DMS53 (cell line): ENCODE data around the gene MAMSTR.

ENCODE experiments used
- DNase-seq: peaks from one replicate; lab custom pipeline; 2025; lab: John Stamatoyannopoulos, UW

The MAMSTR gene

GRCh38 chr19:48746110-48746509 is 26.6 kb upstream of the MAMSTR start:
- no peak for DNase-seq

GRCh38 chr19:48745208-48745995 is 25.9 kb upstream of the MAMSTR start:
- DNase-seq = peak; percentile 91

- no peak for DNase-seq
Measured at GRCh38 chr19:48742096-48742495, 22.6 kb upstream of the MAMSTR start.

DNA sequence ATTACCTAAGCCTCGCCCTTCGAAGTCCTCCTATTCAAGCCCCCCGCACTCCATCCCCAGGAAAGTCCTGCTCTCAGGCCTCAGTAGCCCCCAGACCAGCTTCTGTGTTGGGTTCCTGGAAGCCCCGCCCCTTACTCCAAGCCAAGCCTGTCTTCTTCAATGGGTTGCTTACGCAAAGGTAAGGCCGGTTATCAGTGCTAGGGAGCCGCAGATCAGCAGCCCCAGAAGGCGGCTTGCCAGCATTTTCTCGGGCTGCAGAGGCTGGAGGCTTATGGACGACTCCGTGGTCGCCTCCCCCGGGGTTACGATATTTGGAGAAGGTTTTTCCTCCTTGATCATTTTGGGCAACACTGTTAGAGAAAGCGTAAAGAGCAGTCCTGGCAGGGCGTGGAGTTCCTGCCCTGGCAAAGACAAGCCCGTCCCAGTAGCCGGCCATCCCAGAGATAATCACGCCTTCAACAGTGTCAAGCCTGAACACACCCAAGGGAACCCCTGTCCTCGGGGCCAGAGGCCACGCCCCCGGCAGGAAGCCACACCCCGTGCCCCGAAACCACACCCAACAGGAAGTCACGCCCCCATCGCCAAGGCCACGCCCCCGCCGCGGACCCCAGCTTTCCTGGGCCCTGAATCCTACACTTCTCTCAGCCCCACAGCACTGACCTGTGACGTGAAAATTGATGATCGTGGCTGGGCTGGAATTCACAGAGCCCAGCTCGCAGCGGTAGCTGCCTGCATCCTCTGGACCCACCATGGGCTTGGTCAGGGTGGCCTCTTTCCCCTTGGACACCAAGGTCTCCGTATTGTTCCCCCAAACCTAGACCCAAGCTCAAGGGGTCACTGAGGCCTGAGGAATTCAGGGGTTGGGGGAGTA is 21.8 kb upstream of the MAMSTR start:
- peak; percentile 25 for DNase-seq

DNA sequence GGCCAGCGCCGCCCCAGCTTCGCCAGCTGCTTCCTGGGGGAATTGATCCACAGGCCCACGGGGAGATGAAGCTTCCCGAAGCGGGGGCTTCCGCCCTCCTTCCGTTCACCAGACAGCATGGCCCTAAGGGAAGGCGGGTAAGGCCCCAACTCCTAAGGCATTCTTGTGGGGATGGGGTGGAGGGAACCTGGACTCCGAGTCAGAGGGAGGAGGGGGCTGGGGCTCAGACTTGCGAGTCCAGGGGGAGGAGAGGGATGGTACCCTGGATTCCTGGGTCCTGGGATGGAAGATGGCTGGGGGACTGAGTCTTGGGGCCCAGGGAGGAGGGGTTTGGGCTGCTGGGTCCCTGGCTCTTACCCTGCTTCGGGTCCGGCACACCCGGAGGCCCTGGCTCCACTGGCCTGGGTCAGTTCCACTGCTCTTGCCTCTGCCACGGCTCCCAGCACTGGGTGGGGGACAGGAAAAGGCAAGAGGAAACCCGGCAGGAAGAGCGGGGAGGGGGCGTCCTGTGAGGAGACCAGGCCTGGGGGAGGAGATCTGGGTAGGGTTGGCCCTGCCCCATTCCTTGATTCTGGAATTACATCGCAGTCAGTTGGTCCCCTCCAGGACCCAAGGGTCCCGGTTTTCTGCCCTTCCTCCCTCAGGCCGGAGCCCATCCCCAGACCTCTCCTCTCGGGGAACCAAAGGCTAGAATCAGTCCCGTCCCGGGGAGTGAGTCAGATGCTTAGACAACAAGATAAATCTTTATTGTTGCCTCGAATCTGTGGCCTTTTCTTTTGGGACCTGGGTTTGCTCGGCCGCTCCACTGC is 20.8 kb upstream of the MAMSTR start, which contains the start of gene RASIP1:
Gene RASIP1 (minus strand): TSS at position 447 of the 809 bp plus-strand sequence. CDS start 328 bp downstream, at position 119.
- no peak for DNase-seq

DNA sequence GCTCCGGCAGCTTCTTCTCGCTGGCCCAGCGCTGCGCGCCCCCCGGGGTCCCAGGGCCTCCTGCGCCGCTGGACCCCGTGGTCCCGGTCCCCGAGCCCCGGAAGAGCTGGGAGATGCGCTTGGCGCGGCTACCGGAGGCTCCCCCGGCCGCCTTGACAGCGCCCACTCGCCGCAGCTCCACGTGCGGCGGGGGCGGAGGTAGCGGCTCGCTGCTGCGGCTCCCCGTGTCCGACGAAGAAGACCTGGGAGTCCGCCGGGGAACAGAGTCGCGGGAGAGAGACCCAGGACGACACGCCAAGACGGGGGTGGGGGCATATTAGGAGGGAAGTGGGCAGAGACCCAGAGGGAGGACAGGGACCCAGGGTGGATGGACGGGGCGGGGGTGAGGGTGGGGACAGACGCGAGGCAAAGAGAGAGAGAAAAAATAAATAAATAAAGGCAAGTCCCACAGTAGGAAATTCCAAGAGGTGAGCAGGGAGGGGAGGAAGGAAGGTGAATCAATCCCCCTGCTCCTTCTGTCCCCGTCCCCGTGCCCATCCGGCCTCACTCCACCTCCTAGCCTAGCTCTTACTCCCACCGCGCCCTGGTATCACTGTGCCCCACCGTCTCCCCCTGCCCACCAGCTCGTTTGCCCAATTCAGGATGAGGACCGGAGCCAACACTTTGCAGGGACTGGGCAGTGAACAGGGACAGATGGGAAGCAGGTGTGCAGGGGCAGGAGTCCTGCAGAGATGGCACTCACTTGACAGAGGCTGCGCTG is 20.1 kb upstream of the MAMSTR start:
- peak; percentile 66 for DNase-seq

GRCh38 chr19:48738557-48739403 is 19.3 kb upstream of the MAMSTR start:
- peak; percentile 98 for DNase-seq

GRCh38 chr19:48737360-48737998 is 18.0 kb upstream of the MAMSTR start:
- DNase-seq = peak; percentile 41

DNA sequence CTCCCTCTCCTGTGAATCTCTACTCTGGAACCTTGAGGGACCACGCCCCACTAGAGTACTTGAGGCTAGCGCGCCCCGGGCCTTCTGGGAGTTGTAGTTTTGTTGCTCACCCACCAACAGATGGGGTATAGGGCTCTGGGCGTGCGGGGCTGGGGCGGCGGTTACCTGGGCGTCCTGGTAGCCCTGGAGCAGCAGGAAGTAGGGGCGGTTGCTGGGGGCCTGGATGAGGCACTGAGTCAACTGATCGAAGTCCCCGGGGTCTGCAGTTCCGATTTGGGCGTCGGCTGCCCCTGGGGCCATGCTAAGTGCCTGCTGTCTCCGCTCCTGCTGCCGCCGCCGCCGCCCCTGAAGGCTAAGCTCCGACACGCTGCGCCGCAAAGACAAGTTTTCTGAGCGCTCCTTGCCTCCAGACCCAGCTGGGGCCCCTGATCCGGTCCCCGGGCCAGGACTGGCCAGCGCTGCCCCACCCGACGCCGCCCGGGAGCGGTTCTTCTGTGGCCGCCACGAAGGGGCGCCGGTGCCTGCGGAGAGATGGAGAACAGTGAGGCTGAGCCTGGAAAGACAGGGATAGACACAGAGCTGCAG is 15.6 kb upstream of the MAMSTR start:
- DNase-seq = peak; percentile 91

DNA sequence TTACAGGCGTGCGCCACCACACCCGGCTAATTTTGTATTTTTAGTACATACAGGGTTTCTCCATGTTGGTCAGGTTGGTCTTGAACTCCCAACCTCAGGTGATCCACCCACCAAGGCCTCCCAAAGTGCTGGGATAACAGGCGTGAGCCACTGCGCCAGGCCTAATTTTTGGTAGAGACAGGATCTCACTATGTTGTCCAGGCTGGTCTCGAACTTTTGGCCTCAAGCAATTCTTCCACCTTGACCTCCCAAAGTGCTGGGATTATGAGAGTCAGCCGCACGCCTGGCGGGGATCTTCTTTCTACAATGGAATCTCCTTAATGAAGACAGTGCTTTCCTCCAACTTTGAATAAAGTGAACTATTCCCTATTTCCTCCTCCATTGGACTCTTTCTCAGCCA is 15.1 kb upstream of the MAMSTR start:
- DNase-seq = no peak

- DNase-seq = no peak
Measured at GRCh38 chr19:48731452-48731851, 11.9 kb upstream of the MAMSTR start.

DNA sequence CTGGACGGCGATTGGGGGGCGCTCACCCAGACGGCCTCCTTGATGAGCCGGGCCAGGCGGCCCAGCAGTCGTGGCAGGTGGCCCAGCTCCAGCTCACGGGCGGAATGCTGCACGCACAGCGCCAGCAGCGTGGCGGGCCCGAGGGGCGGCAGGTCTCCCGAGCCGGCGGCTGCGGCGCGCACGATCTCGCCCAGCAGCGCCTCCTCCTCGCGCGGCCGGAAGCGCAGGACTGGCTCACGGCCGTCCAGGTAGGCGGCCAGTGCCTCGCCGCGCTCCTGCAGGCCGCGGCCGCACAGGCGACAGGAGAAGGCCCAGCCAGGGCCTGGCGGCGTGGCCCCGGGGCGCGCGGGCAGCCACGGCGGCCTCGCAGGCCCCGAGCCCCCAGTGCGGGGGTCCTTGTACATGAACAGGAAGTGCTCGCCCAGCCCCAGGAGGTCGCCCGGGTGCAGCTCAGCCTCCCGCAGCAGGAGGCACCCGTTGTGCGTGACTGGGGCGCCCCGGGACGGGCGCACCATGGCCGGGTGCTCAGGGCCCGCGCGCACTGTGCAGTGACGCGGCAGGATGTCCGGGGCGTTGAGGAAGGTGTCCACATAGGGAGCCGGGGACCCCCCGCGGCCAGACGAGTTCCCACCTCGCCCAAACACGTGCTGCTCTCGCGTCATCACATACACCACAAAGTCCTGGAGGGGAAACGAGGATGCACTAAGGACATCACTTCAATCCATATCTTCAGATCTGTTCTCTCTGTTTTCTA is 9.6 kb upstream of the MAMSTR start:
- DNase-seq = peak; percentile 62

DNA sequence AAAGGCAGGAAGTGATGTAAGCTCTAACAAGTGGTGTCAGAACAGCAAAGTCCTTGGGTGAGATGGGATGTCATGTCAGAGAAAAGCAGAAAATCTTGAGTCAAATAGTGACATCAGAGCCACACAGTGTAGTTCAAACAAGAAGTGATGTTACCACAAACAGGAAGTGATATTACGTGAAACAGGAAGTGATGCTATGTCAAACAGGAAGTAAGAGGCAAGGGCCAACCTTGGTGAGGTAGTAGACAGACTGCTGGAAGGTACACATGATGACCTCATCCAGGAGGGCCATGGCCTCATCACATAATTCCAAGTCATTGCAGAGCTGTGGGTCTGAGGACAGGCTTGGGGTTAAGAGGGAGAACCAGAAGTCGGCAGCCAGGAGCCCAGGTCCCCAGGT is 7.0 kb upstream of the MAMSTR start:
- peak; percentile 58 for DNase-seq

DNA sequence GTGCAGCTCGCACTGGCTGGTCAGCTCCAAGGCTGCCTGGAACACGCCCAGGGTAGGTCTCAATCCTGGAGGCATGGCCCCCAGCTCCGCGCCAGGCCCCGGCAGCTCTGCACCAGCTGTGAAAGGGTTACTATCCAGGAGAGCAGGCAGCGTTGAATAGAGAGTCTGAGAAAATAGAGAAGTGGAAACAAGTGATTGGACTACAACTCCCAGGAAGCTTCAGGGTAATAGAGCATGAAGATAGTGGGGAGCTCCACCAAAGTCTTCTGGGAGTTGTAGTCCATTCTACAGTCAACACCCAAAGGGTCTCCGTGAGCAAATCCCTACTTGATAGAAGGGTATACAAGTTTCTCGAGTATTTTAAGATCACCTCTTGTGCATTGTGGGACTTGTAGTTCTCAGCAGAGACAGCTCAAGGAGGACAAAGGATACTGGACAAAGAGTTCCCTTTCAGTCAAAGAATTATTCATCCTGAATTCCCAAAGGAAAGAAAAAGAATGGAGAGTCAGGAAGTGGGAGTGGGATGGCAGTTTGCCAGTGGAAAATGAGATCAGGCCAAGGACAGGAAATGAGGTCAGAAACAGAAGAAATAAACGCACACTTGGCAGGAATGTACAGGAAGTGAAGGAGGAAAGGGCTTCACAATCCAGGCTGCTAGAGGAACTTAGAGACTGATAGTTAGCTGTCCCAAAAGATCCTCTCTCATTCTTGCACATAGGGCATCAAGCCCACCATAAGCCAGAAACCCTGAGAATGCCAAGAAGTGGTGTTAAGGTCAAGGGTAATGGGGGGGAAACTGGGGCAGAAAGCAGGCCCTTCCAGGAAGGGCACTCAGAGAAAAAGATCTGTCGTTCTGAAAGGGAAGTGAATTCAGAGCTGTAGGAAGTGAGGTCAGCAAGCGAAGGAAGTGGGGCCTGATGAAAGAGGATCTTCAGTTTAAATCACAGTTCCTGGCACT is 5.5 kb upstream of the MAMSTR start:
- peak; percentile 79 for DNase-seq

DNA sequence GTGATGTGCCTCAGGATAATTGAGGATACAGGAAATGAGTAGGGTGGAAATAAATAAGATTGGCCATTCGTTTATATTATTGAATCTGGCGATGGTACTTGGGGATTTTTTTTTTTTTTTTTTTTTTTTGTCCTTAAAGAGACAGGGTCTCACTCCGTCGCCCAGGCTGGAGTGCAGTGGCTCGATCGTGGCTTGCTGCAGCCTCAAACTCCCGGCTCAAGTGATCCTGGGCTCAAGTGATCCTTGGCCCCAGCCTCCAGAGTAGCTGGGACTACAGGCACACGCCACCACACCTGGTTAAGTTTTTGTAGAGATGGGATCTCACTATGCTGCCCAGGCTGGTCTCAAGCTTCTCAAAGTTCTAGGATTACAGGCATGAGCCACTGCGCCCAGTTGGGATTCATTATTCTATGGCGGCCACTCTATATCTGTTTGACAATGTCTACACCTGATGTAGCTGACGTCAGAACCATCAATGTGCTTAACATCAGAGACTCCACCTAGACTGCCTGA is 2.7 kb upstream of the MAMSTR start:
- DNase-seq = no peak

- peak; percentile 99 for DNase-seq
Measured at GRCh38 chr19:48720613-48721296, 1.2 kb upstream of the MAMSTR start.

DNA sequence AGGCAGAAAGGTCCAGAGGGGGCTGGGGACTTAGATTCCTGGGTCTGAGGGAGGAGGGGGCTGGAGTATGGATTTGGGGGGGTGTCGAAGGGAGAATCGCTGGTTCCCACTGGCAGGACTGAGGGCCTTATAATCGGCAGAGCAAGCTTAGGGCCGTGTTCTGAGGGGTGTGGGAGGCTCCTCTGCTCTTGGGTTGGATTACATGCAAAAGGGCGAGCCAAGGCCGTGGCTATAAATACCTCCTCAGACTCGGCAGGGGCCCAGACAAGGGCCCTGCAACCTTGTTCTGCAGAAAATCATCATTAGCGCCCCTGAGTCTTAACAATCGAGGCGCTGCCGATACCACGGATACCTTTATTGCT is 707 bp upstream of the MAMSTR start:
- no peak for DNase-seq
